DOHH2 (cell line): ENCODE measurements around the gene PILRA.

Source experiments
- CTCF ChIP-seq: fragments of 200-600 bp; sonication (generic); IDR thresholded peaks from one replicate; pipeline ENCODE4 v1.5.1; 2014; ENCODE audit warnings: antibody characterized with exemption, mild to moderate bottlenecking, low read depth, low read length; ENCODE audit not compliant: poor library complexity, severe bottlenecking
- EZH2phosphoT487 ChIP-seq: fragments of 200-600 bp; sonication (generic); IDR thresholded peaks from 2 replicates; pipeline ENCODE4 v1.6.1; 2017; ENCODE audit warnings: borderline replicate concordance, mild to moderate bottlenecking, antibody characterized with exemption, low read length, moderate library complexity, mixed read lengths

- TF ChIP-seq CTCF (no peak), EZH2phosphoT487 (no peak)
Measured at GRCh38 chr7:100357131-100357561, 16.1 kb upstream of the PILRA start.
